ENCODE data around the gene CEP20. TPM values are rescaled to one million over a fixed set of nuclear protein-coding genes. Genes with fewer than 3 reads are reported as not detected.
"Not testable (repeated sequence)": the region's sequence is repeated elsewhere in the genome, so short reads cannot be mapped to it uniquely, and the experiment has no call there.

CEP20 gene
- total RNA-seq, 3 donors from 2014 or later: 23.2 to 26.8 (median 26.4) TPM

DNA sequence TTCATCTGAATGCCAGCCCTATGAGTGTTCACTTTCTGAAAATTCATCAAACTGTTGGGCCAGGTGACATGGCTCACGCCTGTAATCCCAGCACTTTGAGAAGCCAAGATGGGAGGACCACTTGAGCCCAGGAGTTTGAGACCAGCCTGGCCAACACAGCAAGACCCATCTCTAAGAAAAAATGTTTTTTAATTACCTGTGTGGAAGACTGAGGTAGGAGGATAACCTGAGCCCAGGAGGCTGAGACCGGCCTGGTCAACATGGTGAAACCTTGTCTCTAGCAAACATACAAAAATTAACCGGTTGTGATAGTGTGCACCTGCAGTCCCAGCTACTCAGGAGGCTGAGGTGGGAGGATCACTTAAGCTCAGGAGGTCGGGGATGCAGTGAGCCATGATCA lies 41.9 kb downstream of the CEP20 start:
- TF ChIP-seq, protein P1, sequence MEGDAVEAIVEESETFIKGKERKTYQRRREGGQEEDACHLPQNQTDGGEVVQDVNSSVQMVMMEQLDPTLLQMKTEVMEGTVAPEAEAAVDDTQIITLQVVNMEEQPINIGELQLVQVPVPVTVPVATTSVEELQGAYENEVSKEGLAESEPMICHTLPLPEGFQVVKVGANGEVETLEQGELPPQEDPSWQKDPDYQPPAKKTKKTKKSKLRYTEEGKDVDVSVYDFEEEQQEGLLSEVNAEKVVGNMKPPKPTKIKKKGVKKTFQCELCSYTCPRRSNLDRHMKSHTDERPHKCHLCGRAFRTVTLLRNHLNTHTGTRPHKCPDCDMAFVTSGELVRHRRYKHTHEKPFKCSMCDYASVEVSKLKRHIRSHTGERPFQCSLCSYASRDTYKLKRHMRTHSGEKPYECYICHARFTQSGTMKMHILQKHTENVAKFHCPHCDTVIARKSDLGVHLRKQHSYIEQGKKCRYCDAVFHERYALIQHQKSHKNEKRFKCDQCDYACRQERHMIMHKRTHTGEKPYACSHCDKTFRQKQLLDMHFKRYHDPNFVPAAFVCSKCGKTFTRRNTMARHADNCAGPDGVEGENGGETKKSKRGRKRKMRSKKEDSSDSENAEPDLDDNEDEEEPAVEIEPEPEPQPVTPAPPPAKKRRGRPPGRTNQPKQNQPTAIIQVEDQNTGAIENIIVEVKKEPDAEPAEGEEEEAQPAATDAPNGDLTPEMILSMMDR (IDR thresholded peaks at IDR 0.05): no peak
- intact Hi-C loops (cut with DNase I, micrococcal nuclease): no loop called here
- H3K9me3 ChIP-seq: no peaks in the 10 kb centered on the region
- H3K4me3 ChIP-seq: no peak overlapping the region
- DNase-seq (no peak), ATAC-seq (no peak)
- no peaks in the 10 kb centered on the region for H3K4me1 ChIP-seq (ENCODE audit: low read depth)
- no peaks in the 10 kb centered on the region for H3K36me3 ChIP-seq (ENCODE audit: low read depth)

DNA sequence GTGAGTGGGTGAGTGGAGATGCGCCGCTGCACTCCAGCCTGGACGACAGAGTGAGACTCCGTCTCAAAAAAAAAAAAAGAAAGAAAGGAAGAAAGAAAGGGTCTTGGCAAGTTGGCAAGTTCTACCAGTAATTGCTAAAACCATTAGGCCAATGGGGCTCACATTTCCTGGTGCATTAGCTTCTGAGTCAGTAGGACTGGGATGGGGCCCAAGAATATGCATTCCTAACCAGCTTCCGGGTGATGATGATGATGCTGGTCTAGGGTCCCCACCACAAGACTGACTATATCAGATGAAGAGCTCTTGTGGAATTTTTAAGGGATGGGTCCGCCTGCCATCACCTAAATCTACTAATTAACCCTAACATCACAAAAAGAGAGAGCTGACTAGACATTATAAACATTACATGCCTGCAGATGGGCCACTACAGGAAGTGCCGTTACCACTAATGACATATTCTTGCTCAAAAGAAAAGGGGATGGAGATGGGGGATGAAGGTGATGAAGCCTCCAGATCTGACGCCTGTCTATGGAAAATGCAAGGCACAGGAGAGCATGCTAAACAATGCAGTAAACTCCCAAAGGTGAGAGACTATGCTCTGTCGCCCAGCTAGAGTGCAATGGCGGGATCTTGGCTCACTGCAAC lies 44.6 kb downstream of the CEP20 start:
- H3K36me3 ChIP-seq (ENCODE audit: low read depth): no peaks in the 10 kb centered on the region
- ATAC-seq: no peak

DNA sequence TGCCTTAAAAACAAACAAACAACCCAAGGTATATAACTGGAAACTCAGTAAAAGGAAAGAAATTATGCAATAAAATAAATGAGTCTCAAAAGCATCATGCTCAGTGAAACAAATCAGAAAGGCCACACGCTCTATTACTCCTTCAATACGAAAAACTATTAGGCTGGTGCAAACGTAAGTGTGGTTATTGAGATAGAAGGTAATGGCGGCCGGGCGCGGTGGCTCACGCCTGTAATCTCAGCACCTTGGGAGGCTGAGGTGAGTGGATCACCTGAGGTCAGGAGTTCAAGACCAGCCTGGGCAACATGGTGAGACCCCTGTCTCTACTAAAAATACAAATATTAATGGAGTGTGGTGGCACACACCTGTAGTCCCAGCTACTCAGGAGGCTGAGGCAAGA lies 49.2 kb downstream of the CEP20 start:
- intact Hi-C loops (cut with DNase I, micrococcal nuclease); ATAC-seq; H3K4me3 ChIP-seq; H3K4me1 ChIP-seq (ENCODE audit: low read depth); H3K9me3 ChIP-seq; H3K36me3 ChIP-seq (ENCODE audit: low read depth); DNase-seq: not testable (repeated sequence)

More for the DNA sequence above, 44.6 kb downstream of the CEP20 start:
- TF ChIP-seq, protein P1 (IDR thresholded peaks at IDR 0.05): no peak
- Histone ChIP-seq H3K9me3 (no peaks in the 10 kb centered on the region), H3K4me3 (no peak overlapping the region), H3K4me1 (ENCODE audit: low read depth) (no peaks in the 10 kb centered on the region)
- no peak for DNase-seq
- intact Hi-C loops (cut with DNase I, micrococcal nuclease): no loop called here

DNA sequence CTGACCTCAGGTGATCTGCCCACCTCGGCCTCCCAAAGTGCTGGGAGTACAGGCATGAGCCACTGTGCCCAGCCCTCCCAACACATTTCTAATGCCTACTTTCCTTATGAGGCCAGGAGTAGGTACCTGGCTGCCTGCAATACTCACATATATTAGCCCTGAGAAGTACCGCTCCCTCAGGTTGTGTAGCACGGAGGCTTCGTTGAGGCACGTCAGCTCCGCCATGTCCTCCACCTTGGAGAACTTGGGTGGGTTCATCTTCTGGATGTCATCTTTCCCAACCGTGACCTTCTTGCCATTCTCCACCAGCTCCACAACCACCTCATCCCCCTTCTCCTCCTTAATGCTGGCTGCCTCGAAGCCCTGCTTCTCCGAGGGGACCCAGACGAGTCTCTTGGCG lies 50.6 kb downstream of the CEP20 start:
- DNase-seq: no peak
- no peak for ATAC-seq
- TF ChIP-seq, protein P1 (IDR thresholded peaks at IDR 0.05): no peak
- H3K36me3 ChIP-seq (ENCODE audit: low read depth): no peaks in the 10 kb centered on the region
- H3K9me3 ChIP-seq: no peaks in the 10 kb centered on the region
- H3K4me3 ChIP-seq: no peak overlapping the region
- intact Hi-C loops (cut with DNase I, micrococcal nuclease): no loop called here
- no peaks in the 10 kb centered on the region for H3K4me1 ChIP-seq (ENCODE audit: low read depth)

DNA sequence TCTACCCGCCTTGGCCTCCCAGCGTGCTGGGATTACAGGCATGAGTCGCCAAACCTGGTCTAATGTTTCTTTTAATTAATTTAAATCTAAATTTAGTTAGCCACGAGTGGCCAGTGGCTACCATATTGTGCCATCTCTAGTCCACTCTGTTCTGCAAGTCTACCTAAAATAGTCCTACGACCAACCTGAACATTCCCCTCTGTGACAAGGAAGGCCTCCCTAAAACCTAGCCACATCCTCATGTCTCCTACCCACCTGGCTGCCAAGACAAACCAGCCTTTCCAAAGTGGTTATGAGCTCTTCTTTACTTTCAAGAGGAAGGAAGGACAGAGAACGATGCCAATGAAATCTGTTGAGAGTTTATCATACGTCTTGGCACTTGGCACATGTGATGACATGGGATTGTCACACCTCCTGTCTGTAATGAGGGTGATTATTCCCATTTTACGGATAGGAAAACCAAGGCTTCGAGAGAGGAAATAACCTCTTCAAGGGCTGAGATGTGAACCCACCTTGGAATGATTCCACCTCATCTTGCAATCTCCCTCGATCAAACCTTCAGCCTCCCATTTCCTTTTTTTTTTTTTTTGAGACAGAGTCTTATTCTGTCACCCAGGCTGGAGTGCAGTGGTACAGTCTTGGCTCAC lies 51.3 kb downstream of the CEP20 start:
- intact Hi-C loops (cut with DNase I, micrococcal nuclease): no loop called here
- Histone ChIP-seq H3K4me3 (no peak overlapping the region), H3K9me3 (no peaks in the 10 kb centered on the region), H3K4me1 (ENCODE audit: low read depth) (no peaks in the 10 kb centered on the region), H3K36me3 (ENCODE audit: low read depth) (no peaks in the 10 kb centered on the region)
- ATAC-seq (no peak), DNase-seq (no peak)
- TF ChIP-seq, protein P1 (IDR thresholded peaks at IDR 0.05): no peak

DNA sequence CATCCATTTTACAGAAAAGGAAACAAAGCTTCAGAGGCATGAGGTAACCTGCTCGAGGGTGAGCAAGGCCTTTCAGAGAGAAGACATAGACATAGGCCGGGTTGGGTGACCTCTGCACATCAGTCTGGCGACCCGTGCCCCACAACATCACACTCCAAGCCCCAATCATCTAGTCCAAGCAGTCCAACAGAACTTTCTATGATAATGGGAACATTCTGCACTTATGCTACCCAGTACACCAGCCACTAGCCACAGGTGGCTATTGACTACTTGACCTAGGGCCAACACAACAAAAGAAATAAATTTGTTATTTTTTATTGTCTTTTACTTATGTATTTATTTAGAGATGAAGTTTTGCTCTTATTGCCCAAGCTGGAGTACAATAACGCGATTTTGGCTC lies 52.3 kb downstream of the CEP20 start:
- no peaks in the 10 kb centered on the region for H3K4me1 ChIP-seq (ENCODE audit: low read depth)
- no peak for DNase-seq
- no peak for ATAC-seq
- H3K36me3 ChIP-seq (ENCODE audit: low read depth): no peaks in the 10 kb centered on the region
- H3K9me3 ChIP-seq: no peaks in the 10 kb centered on the region
- TF ChIP-seq, protein P1 (IDR thresholded peaks at IDR 0.05): no peak
- H3K4me3 ChIP-seq: no peak overlapping the region
- intact Hi-C loops (cut with DNase I, micrococcal nuclease): no loop called here

Measured in mucosa of descending colon (tissue), 3 donors.